Amniotic stem cell (primary cell): Measurements from ENCODE around the gene OR4M1.
"Not testable (repeated sequence)": the region's sequence is repeated elsewhere in the genome, so short reads cannot be mapped to it uniquely, and the experiment has no call there.

Experiments
- DNase-seq: peaks from one replicate; lab custom pipeline; 2025; lab: John Stamatoyannopoulos, UW

OR4M1 gene

GRCh38 chr14:19823178-19823577, 49.9 kb downstream of the OR4M1 start:
- DNase-seq = no peak

GRCh38 chr14:19823765-19824164, 50.5 kb downstream of the OR4M1 start:
- DNase-seq = no peak

GRCh38 chr14:19827626-19828244, 54.4 kb downstream of the OR4M1 start:
- not testable (repeated sequence) for DNase-seq

GRCh38 chr14:19828314-19828713, 55.0 kb downstream of the OR4M1 start:
- DNase-seq = no peak
